GM10266 (cell line): ENCODE measurements around the gene EIF4E1B.

Experiments used
- DNase-seq: peaks from one replicate; pipeline ENCODE4 v3.0.0; 2012; ENCODE audit errors: extremely low spot score
- TF ChIP-seq, protein P1 (sequence below): IDR thresholded peaks from 2 replicates; pipeline ENCODE4 v1.5.1; 2012; ENCODE audit warnings: mild to moderate bottlenecking, low read depth; ENCODE audit not compliant: control insufficient read depth, insufficient read depth; ENCODE audit errors: missing control alignments

EIF4E1B gene

DNA sequence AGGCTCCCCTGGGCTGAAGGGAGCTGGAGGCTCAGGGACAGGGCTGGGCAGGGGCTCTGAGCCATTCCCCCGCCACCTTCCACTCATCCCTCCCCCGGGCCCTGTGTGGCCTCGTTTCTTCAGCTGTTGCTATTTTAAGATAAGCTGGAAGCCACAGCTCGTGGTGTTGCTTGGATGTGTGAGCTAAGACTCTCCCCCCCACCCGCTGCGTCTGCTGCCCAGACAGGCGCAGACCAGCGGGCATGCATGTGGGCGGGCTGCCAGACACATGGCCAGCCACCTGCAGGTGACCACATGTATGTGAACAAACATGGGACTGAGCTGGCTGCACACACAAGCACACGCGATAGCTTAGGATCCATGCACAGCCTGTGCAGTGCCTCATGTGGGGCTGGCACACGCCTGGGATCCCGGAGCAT is 8.8 kb upstream of the EIF4E1B start:
- TF ChIP-seq, protein P1, sequence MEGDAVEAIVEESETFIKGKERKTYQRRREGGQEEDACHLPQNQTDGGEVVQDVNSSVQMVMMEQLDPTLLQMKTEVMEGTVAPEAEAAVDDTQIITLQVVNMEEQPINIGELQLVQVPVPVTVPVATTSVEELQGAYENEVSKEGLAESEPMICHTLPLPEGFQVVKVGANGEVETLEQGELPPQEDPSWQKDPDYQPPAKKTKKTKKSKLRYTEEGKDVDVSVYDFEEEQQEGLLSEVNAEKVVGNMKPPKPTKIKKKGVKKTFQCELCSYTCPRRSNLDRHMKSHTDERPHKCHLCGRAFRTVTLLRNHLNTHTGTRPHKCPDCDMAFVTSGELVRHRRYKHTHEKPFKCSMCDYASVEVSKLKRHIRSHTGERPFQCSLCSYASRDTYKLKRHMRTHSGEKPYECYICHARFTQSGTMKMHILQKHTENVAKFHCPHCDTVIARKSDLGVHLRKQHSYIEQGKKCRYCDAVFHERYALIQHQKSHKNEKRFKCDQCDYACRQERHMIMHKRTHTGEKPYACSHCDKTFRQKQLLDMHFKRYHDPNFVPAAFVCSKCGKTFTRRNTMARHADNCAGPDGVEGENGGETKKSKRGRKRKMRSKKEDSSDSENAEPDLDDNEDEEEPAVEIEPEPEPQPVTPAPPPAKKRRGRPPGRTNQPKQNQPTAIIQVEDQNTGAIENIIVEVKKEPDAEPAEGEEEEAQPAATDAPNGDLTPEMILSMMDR = no peak
- DNase-seq = no peak

DNA sequence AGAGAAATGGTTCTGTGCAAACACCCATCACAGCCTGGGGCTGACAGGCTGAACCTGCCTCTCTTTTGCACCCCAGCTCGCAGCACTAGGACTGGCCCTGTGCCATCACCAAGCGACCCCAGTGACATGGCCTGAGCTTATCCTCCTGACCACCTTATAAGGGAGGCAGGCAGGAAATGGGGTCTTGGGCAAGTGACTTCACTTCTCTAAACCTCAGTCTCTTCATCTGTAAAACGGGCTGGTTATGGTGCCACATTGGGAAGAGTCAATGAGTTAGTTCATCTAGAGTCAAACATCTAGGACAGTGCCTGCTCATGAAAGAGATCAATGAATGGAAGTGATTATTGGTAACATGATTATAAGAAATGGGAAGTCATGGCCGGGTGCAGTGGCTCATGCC is 6.3 kb upstream of the EIF4E1B start:
- DNase-seq = no peak
- TF ChIP-seq, protein P1 = no peak

DNA sequence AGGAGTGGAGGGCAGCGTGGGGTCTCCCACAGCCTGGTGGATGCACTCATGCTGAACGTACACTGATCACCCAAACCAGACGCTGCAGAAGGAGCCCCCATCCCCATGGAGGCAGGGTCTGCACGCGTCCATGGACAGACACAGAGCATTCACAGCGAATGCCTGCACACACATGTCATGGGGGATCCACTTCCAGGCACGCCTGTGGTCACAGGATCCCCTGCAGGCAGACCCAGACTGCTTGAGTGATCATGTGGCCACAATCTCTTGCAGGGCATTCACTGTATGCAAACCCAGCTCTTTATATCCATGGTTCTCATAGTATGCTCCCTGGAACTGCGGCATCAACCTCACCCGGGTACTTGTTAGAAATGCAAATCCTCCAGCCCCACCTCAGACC is 5.5 kb upstream of the EIF4E1B start:
- no peak for DNase-seq
- TF ChIP-seq, protein P1 = no peak

DNA sequence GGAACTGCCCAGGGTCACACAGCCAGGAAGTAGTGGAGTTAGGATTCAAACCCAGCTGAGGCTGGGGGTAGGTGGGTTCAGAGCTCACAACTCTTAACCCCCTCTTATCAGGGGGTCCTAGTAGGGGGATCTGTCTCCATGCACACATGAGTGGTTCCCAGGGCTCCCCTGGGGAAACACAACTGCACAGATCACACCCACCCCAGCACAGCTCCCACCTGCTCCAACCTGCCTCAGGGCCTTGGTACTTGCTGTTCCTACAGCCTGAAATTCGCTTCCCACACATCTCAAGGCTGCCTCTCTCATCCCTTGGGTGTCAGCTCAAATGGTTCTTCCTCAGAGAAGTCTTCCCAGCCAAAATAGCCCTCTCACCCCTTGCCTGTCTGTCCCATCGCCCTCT is 5.0 kb upstream of the EIF4E1B start:
- DNase-seq = no peak
- TF ChIP-seq, protein P1 = no peak

DNA sequence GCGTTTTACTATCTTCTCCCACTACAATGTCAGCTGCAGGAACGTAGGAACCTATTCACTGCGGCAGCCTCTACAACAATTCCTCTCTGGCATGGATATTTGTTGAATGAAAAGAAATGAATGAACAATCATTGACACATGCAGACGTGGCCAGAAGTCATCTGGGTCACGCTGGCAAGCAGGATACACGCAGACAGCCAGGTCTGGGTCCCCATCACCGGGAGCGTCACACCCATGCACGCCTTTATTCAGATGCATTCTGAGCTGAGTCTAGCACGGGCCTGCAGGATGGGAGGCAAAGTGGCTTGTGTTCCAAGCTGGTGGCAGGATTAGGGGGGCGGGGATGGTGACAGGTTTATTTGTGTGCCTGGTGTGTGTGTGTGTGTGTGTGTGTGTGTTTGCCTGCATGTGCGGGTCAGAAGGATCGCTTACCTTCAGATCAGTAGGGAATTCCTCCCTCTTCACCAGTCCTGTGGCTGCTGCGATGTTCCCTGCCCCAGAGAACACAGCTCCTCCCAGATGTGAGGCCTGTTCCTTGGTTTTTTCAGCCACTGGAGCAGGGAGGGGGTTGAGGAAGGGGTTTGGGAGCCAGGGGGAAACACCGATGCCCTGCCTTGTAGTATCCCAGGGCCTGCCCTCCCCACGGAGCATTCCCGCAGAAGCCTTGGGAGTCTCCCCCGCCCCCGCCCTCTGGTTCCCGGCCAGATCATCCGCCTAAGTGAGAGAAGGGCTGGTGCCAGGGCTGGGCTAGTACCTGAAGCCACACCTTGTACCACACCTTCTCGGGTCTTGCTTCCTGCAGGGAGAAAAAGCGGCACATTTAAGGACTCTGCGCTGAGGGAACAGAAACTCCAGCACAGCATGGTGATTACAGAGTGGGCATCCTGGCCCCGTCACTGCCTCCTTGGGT is 4.3 kb upstream of the EIF4E1B start:
- DNase-seq = no peak
- TF ChIP-seq, protein P1 = no peak

DNA sequence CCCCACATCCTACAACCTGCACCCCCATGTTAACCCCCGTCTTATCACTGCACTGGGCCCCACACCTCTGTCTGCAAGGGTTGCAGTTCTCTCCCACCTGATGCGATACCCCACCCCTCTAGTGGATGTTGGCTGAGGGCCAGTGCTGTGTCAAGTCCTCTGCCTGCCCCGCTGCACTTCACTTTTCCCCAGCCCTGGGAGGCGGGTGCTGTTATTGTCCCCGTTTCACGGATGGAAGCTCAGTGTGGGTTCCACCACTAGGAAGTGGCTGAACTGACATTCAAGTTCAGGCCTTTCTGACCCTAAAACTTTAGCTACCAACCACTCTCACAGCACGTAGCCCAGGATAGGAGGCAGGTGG is 3.6 kb upstream of the EIF4E1B start:
- no peak for DNase-seq
- TF ChIP-seq, protein P1 = no peak

DNA sequence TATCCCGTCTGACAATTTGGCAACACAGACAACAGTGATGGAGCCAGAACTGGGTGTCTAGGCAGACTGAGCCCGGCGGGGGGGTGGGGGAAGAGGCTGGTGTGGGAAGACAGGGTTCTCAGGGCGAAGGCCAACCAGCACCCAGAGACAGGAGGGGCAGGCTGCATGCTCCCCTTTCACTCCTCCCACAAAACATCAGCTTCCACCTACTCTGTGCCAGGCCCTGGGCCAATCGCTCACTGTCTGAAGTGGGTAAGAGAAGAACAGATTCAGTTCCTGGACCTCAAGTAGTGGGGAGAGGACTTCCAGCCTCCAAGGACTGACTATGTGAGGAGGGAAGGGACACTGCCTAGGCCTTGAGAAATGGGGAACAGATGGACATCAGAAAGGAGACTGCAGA is 2.9 kb upstream of the EIF4E1B start:
- TF ChIP-seq, protein P1 = no peak
- DNase-seq = no peak
